GM21367 (cell line): ENCODE data around the gene VPS9D1.

Experiments used
- ATAC-seq: cut with Tn5 transposase; IDR thresholded peaks from one replicate; pipeline ENCODE4 v1.9.1; 2021; ENCODE audit not compliant: unreplicated experiment

Gene VPS9D1, protein sequence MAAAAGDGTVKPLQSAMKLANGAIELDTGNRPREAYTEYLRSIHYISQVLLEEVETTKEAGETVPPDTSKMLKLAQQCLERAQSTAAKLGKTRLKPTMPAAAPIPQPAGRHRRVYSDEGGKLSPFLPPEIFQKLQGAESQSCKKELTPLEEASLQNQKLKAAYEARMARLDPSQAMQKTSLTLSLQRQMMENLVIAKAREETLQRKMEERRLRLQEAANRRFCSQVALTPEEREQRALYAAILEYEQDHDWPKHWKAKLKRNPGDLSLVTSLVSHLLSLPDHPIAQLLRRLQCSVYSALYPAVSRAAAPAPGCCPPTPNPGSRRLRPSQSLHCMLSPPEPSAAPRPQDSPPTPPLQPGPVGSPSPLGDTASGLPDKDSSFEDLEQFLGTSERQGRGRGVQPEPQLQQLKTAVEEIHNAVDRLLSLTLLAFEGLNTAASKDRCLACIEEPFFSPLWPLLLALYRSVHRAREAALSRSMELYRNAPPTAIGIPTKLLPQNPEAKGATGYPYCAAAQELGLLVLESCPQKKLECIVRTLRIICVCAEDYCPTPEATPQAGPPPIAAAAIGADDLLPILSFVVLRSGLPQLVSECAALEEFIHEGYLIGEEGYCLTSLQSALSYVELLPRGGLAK

DNA sequence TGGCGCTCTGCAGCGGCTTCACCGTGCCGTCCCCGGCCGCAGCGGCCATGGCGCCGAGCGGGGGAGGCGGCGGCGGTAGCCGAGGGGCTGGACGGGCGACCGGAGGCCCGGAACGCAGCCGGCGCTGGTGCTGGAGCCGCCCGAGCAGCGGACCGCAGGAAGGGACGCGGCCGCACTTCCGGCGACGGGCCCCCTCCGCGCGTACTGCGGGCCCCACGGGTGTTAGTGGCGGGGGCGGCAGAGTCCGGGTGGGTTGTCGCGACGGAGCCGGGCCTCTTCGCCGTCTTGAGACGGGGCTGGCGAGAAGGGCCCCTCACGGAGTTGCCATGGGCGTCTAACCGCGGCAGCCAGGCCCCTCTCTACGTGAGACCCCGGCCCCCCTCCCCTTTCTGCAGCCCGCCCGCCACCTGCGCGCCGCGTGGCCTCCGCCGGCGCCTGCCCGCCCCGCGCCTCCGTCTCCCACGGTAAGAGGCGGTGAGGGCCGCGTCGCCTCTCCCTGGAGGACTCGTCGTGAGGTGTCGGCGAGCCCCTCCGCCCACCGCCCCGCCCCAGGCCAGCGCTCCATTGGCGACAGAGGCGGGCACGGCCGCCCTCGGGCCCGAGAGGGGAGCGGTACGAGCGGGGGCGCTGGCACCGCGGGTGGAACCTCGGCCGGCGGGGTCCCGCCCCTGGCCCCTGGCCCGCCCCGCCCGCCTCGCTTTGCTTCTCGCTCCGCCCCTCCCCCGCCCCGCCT is at the start of gene VPS9D1, which contains the start of gene ZNF276:
Gene VPS9D1, minus strand, starts transcription at position 86 of the 733 bp plus-strand sequence. Its CDS starts 37 bp downstream, at position 49.
Gene ZNF276, plus strand, starts transcription at position 725 of the 733 bp plus-strand sequence. CDS start 104 bp downstream, outside the sequence.
- ATAC-seq = peak; percentile 47

DNA sequence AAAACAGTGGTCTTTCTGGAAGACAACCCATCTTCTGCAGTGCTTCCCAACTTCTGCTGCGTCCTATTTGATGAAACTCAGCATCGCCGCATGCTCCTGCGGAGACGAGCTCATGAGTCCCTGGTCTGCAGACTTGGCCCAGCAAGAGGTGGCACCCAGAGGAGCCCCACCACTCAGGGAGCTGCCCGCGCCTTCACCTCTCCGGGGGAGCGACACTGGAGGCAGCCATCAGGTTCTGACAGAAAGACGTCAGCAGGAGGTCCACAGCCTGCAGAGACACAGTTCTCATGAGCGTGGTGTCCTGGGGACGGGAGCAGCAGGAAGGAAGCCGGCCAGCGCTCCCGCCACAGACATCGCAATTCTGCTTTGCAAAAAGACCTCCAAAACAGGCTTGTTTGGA is 49.7 kb upstream of the VPS9D1 start:
- ATAC-seq = no peak

DNA sequence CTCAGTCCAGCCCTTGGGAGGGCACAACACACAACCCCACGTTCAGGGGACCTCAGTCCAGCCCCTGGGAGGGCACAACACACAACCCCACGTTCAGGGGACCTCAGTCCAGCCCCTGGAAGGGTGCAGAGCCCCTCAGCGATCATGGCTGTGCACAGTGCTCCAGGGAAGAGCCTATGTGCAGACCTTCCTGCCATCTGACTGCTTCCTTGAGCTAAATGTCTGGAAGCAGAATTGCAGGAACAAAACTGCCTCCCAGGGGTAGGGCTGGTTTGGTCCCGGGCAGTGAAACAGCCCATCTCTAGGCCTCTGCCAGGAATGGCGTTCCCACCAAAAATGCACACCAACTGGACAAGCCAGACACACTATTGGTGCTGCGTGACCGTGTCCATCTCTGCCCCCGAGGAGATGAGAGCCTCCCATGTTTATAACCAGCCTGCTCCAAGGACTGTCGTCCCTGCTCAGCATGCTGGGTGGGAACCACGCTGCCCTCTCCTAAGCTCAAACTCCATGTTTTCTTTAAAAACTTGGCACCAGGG is 44.7 kb upstream of the VPS9D1 start:
- ATAC-seq = no peak

DNA sequence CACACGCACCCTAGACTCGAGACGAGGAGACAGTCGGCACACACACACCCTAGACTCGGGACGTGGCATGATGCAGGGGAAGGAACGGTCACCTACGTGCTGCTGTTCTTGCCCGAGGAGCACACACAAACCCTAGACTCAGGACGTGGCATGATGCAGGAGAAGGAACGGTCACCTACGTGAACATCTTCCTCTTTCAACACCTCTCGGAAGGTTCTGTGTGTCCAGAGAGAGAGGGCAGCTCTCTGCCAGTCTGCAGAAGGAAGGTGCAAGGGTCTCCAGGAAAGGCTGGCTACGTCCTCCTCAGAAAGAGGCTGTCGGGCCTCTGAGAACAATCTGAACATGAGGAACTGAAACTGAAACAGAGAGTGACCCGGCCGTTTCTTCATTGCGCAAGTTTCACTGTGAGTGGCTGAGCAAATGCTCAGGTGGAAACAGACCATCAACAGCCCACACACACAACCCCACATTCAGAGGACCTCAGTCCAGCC is 44.1 kb upstream of the VPS9D1 start:
- ATAC-seq = peak; percentile 79

DNA sequence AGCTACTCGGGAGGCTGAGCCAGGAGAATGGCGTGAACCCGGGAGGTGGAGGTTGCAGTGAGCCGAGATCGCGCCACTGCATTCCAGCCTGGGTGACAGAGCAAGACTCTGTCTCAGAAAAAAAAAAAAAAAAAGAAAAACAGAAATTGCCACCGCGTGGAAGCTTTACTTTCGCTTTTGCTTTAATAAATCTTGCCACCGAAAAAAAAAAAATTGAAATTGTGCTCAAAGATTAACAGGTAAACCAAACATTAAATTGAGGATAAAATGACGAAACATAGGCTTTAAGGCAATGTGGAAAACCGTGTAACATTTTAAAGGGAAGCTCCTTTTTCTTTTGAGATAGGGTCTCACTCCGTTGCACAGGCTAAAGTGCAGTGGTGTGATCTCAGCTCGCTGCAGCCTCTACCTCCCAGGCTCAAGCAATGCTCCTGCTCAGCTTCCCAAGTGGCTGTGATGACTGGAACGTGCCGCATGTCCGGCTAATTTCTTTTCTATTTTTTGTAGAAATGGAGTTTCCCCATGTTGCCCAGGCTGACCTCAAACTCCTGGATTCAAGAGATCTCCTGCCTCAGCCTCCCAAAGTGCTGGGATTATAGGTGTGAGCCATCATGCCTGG is 40.7 kb upstream of the VPS9D1 start:
- no peak for ATAC-seq

DNA sequence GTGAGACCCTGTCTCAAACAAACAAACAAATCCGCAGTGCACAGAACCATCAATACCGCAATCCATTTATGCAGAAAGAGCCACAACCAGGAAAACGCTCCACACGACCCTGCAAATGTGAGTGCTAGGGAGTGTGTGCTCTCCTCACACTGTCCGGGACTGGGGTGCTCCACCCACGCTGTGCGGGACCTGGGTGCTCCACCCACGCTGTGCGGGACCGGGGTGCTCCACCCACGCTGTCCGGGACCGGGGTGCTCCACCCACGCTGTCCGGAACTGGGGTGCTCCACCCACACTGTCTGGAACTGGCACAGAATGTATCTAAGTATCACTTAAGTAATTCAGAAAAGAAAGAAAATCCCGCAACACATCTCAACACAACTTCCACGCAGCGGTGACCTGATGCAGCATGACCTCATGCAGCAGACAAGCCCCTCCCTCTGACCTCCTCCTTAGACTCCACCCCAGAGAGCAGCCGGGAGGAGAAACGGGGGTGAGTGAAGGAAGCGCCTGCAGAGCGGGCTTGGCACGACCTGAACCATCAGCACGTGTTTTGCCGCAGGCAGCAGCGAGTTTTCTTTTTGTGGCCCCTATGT is 39.1 kb upstream of the VPS9D1 start:
- no peak for ATAC-seq

DNA sequence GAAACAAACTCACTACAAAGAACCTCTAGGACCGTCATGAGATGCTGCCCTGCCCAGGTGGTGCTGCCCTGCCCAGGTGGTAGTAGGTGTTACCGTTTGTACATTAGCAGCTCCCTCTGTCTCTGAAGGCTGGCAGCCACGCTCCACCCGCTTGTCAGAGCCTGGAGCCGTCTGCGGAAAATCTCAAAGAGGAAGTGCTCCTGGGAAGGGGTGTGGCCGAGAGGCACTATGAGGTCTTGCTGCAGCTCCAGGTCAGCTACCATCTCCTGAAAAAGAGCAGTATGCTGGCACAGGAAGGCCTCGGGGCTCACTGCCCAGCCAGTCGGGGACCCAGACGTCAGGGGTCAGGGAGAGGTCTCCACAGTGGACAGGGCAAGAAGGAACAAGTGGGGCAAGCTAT is 28.9 kb upstream of the VPS9D1 start:
- no peak for ATAC-seq

DNA sequence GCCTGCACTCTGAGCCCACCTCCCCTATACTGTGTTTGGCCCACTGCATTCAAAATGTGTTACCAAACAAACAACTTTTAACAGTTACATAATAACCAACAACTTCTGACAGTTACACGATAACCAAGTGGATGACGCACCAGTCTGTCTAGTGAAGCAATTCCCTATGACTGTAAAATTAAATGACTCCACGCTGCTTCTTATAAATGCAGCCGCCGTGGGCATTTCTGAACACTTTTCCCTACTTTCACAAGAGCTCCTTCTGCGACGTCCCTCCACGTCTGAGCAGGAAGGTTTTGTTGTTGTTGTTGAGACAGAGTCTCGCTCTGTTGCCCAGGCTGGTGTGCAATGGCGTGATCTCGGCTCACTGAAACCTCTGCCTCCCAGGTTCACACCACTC is 28.2 kb upstream of the VPS9D1 start:
- no peak for ATAC-seq

DNA sequence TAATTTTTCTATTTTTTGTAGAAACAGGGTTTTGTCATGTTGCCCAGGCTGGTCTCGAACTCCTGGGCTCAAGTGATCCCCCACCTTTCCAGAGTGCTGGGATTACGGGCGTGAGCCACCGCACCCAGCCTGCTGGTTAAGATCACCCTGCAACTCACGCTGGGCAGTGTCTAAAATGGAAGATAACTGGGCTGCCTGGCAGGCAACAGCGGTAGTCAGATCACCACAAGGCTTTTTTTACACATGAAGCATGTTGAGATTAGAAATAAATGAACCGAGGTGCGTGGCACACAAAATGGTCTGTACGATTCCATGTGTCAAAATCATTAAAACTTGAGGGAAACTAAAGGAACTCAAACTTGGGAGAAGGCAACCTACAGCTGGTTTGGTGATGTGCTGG is 27.4 kb upstream of the VPS9D1 start:
- no peak for ATAC-seq

DNA sequence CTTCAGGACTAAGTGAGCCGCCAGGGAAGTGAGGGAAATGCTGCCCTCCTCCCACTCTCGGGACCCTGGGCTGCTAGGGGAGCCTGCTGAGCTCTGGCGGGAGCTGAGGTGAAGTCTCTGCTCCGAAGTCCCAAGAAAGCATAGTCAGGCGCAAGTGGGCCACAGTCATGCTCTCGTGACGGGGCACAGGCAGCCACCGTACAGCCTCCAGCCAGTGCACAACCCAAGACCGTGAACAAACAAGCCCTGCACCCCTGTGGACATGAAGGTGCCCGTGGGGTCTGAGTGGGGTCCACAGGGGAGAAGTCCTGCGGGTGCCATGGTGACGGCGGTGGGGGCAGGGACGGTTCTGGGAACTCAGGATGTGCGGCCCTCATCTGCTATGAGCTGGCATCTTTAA is 25.3 kb upstream of the VPS9D1 start:
- no peak for ATAC-seq

DNA sequence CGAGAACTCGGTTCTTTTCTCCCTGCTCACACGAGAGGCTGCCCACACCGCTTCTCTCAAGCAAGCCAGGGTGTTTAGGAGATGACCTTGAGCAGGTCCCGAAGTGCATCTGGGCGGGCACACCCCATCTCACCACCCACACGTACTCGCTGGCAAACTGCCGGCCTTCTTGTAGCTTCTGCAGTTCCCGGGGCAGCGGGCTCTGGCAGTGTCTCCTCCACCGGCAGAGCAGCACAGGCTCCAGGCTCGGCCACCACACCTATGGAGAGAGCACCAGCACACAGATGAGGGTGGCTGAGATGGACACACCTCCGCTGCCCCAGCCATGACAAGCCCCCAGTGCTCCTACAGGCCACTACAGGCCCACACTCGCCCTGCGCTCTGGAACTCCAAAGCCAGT is 24.1 kb upstream of the VPS9D1 start:
- no peak for ATAC-seq

DNA sequence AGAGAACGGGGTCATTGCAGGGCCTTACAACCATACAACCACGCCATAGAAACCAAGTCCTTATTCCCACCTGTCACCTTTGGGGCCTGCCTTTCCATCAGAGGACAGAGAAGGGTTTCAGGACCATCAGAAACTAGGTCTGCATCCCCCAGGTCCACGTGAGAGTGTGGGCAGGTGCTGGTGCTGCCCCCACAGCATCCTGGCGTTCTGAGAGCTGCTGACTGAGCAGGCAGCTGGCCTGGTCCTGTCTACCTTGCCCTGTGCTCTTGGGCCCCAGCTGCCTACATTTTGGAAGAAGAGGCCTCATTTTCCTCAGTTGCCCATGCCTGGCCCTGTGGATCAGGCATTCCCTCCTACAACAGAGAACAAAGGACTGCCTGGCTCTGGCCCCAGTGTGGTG is 22.2 kb upstream of the VPS9D1 start:
- no peak for ATAC-seq

DNA sequence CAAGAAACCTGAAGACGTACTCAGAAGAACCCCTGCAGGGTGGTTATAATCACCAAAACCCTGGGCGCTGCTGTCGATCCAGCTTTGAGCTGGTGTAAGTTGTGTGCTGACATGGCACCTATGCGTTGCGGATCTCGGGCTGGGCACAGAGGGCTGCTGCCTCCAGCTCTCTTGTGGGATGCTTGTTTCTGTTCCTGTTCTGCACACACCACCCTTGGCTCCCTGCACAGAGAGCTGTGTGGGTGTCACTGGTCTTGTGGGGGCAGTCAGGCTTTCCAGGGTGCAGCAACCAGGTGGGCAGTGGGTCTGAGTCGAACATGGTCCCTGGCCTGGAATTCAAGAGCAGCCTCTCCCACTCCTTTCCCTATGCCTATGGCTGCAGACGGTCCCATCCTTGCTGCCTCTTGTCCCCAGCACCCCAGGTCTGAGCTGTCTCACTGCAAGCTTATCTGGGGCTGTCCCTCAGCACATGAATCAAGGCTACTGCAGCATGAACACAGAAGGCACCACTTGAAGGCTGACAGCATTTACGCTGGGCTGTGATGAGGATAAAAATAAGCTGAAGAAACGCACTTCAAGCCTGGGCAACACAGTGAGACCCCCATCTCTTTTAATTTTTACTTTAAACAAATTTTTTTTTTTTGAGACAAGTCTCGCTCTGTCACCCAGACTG is 20.8 kb upstream of the VPS9D1 start:
- ATAC-seq = no peak

DNA sequence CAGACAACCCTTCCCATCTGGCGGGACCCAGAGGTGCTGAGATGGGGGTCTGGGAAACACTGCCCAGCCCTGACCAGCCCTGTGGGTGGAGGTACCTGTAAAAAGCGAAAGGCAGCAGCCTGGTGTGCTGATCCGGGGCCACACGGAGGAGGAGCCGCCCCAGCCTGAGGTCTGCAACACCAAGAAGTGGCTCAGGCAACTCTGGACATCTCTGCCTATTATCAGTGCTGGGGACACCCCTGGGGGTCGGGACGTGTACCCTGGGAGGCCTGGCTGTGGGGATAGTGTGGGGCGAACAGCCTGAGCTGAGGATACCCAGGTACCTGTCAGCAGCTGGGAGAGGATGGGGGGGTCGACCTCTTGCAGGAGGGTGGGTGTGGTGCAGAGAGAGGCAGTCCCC is 18.7 kb upstream of the VPS9D1 start:
- no peak for ATAC-seq

DNA sequence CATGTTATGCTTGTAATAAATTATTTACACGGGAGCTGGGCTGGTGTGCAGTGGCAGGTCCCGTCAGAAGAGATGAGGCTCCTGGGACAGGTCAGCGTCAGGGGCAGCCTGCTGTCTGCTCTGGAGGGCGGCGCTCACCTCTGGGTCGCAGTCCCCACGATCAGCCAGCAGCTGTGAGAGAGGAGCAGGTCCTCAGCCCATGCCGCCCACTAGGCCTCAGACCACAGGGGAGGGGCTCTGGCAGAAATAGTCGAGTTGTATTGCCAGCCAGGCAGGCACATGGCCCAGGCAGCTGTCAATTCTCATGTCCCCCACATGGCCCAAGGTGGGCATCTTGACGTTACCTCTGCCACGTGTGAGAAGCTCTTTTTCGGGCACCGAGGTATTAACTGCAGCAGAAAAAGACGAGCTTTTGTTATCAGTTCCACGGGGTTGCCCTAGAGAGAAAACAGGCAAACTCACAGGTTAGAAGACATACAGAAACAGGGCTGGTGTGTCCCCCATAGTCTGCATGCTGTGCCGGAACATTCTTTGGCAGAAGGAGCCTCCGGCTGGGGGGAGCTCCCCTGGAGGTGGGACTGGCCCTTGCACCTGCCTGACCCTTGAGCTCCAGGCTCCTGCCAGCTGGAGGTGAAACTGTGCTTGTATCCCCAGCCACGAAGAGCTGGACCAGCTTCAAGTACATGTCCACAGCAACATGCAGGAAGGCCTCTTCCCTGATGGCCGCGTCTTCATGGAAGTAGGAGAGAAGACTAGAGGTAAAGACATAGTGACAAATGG is 18.0 kb upstream of the VPS9D1 start:
- ATAC-seq = no peak

DNA sequence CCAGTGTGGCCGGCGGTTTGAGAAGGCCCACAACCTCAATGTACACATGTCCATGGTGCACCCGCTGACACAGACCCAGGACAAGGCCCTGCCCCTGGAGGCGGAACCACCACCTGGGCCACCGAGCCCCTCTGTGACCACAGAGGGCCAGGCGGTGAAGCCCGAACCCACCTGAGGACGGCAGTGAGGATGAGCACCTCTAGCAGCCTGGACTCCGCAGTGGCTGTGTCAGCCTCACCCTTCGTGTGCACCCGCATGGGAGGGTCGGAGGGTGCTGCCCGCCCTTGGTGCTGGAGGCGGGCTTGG is 17.3 kb upstream of the VPS9D1 start:
- ATAC-seq = no peak

DNA sequence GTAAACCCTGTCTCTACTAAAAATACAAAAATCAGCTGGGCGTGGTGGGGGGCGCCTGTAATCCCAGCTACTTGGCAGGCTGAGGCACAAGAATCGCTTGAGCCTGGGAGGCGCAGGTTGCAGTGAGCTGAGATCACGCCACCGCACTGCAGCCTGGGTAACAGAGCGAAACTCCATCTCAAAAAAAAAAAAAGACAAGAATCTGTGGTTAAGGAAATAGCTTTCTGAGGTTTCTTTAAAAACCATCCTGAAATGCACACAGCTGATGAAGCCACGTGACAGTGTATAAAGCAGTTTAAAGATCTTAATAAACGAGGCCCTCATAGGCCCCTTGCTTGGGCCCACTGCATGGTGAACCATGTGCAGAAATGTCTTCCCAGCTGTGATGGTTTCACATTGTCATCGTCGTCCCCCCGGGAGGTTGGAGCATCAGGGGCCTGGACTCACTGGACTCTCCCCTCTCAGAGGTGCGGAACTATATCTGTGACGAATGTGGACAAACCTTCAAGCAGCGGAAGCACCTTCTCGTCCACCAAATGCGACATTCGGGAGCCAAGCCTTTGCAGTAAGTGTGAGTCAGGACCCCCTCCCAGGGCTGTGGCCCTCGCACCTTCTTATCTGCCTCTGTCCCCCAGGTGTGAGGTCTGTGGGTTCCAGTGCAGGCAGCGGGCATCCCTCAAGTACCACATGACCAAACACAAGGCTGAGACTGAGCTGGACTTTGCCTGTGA is 16.8 kb upstream of the VPS9D1 start:
- ATAC-seq = no peak

DNA sequence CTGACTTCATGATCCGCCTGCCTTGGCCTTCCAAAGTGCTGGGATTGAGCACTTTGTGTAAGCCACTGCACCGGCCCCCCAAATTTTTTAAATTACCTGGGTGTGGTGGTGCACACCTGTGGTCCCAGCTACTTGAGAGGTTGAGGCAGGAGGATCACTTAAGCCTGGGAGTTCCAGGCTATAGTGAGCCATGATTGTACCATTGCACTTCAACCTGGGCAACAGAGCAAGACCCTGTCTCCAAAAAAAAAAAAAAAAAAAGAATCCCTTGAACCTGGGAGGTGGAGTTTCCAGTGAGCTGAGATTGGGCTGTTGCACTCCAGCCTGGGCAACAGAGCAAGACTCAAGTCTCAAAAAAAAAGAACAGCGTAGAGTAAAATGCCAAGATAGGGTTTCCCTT is 15.9 kb upstream of the VPS9D1 start:
- no peak for ATAC-seq

DNA sequence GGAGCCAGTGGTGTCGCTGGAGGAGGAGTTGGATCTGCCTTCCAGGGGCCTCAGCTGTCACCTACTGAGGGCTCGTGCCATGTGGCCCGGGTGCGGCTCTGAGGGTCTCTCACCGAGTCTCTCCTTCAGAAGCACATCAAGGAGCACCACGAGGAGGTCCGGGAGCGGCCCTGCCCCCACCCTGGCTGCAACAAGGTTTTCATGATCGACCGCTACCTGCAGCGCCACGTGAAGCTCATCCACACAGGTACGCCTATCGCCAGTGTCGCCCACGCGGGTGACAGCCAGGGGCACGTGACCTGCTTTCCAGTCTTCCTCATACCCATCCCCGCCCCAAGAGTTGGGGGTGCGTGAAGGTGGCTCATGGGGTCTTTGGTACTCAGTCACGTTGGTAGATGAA is 13.1 kb upstream of the VPS9D1 start:
- no peak for ATAC-seq
